Liver (tissue), 9 donors: ENCODE data around the gene KDM6A. TPM values are rescaled to one million over a fixed set of nuclear protein-coding genes. Genes with fewer than 3 reads are reported as not detected.
A peak's percentile ranks its signal among the peaks of the same experiment; 100 is the strongest.
"Not testable (repeated sequence)": the region's sequence is repeated elsewhere in the genome, so short reads cannot be mapped to it uniquely, and the experiment has no call there.

Source experiments
- DNase-seq: peaks from one replicate; pipeline ENCODE4 v3.0.0-alpha.2; 2017; ENCODE audit warnings: low spot score
- H3K27ac ChIP-seq, 2 donors: one replicate each; pipeline ENCODE4 v1.7.0; 2013; ENCODE audit warnings: inconsistent platforms in 2 of 2, low read length in 2 of 2, control low read depth in 1 of 2, low read depth in 1 of 2, mild to moderate bottlenecking in 1 of 2
- H3K27me3 ChIP-seq, 4 donors: one replicate each; pipeline versions ENCODE4 v1.6.1 to v1.7.0; 2013; ENCODE audit warnings: low read length in 3 of 4, inconsistent platforms in 1 of 4, mild to moderate bottlenecking in 1 of 4, moderate library complexity in 1 of 4; ENCODE audit not compliant: control insufficient read depth in 4 of 4, insufficient read depth in 4 of 4
- H3K36me3 ChIP-seq, 4 donors: one replicate each; pipeline versions ENCODE4 v1.6.1 to v1.7.0; 2013; ENCODE audit warnings: low read length in 3 of 4, mild to moderate bottlenecking in 3 of 4, low read depth in 1 of 4, moderate library complexity in 1 of 4; ENCODE audit not compliant: control insufficient read depth in 4 of 4, insufficient read depth in 3 of 4
- H3K4me1 ChIP-seq, 4 donors: one replicate each; pipeline versions ENCODE4 v1.6.1 to v1.7.0; 2013; ENCODE audit warnings: low read length in 3 of 4, mild to moderate bottlenecking in 3 of 4, moderate library complexity in 1 of 4; ENCODE audit not compliant: control insufficient read depth in 4 of 4, insufficient read depth in 4 of 4
- H3K4me3 ChIP-seq, 3 donors: one replicate each; pipeline versions ENCODE4 v1.6.1 to v1.7.0; 2013; ENCODE audit warnings: low read length in 3 of 3, control low read depth in 1 of 3, low read depth in 1 of 3, mild to moderate bottlenecking in 1 of 3
- H3K9ac ChIP-seq, 2 donors: one replicate each; pipeline ENCODE4 v1.7.0; 2013; ENCODE audit warnings: low read length in 2 of 2, mild to moderate bottlenecking in 2 of 2, moderate library complexity in 2 of 2, control low read depth in 1 of 2, low read depth in 1 of 2
- H3K9me3 ChIP-seq, 4 donors: one replicate each; pipeline versions ENCODE4 v1.6.1 to v1.7.0; 2013; ENCODE audit warnings: low read length in 3 of 4; ENCODE audit not compliant: control insufficient read depth in 4 of 4
- ATF3 ChIP-seq: IDR thresholded peaks from 2 replicates; pipeline ENCODE4 v1.6.1; 2016; ENCODE audit warnings: antibody characterized with exemption
- FOXA1 ChIP-seq: IDR thresholded peaks from 2 replicates; pipeline ENCODE4 v1.6.1; 2016; ENCODE audit warnings: antibody characterized with exemption
- GABPA ChIP-seq, 2 donors: IDR thresholded peaks in 1 of 2; conservative IDR thresholded peaks in 1 of 2; 2 replicates each; pipeline ENCODE4 v1.6.1; 2016; ENCODE audit warnings: antibody characterized with exemption in 2 of 2, mild to moderate bottlenecking in 1 of 2, moderate library complexity in 1 of 2
- JUND ChIP-seq, 2 donors: IDR thresholded peaks; 2 replicates each; pipeline ENCODE4 v1.6.1; 2016; ENCODE audit warnings: antibody characterized with exemption in 2 of 2
- NR2F2 ChIP-seq: IDR thresholded peaks from 2 replicates; pipeline ENCODE4 v1.6.1; 2016; ENCODE audit warnings: antibody characterized with exemption
- RAD21 ChIP-seq, 2 donors: IDR thresholded peaks; 2 replicates each; pipeline ENCODE4 v1.6.1; 2016; ENCODE audit warnings: antibody characterized with exemption in 2 of 2, mild to moderate bottlenecking in 2 of 2
- TAF1 ChIP-seq: conservative IDR thresholded peaks from 2 replicates; pipeline ENCODE4 v1.6.1; 2016; ENCODE audit warnings: antibody characterized with exemption, mild to moderate bottlenecking
- YY1 ChIP-seq: IDR thresholded peaks from 2 replicates; pipeline ENCODE4 v1.6.1; 2016; ENCODE audit warnings: antibody characterized with exemption, mild to moderate bottlenecking
- WGBS: extraction: QIAGEN DNeasy Blood & Tissue Kit; methylation state at CpG from one replicate; pipeline ENCODE4 v1.1.7; 2013; 5-methylcytosine and 5-hydroxymethylcytosine counted together
- polyA plus RNA-seq, 2 donors: library from polyadenylated mRNA; stranded (reverse) in 1 of 2; unstranded in 1 of 2; fragments of 200-250 nt in 1 of 2; fragments of >200 nt in 1 of 2; fragmentation: Nextera tagmentation in 1 of 2; extraction: Ambion mirVana in 1 of 2; gene quantifications; one replicate each; pipeline versions ENCODE4 v1.2.1 to v1.2.3, GENCODE V29; 2013 to 2015
- total RNA-seq, 2 donors: library from RNA; depleted of rRNA; stranded (reverse); fragments of >200 nt; gene quantifications; one replicate each; pipeline ENCODE4 v1.2.3, GENCODE V29; 2014
- TF ChIP-seq, protein P1 (sequence below): fragments of 150-350 bp; IDR thresholded peaks from 2 replicates; pipeline ENCODE4 v1.5.1; 2017; ENCODE audit warnings: improper control_type of control experiment, low read depth, low read length; ENCODE audit not compliant: missing input control
- TF ChIP-seq, protein P2 (sequence below): IDR thresholded peaks from 2 replicates; pipeline ENCODE4 v1.6.1; 2016; ENCODE audit warnings: antibody characterized with exemption
- donor health status: healthy.
- donor health status: healthy.
- donor health status: healthy.
- donor health status: healthy.
- donor health status: healthy.

KDM6A gene
- total and polyA plus RNA-seq, 4 donors = 5.3 to 30.2 (median 18.2) TPM

DNA sequence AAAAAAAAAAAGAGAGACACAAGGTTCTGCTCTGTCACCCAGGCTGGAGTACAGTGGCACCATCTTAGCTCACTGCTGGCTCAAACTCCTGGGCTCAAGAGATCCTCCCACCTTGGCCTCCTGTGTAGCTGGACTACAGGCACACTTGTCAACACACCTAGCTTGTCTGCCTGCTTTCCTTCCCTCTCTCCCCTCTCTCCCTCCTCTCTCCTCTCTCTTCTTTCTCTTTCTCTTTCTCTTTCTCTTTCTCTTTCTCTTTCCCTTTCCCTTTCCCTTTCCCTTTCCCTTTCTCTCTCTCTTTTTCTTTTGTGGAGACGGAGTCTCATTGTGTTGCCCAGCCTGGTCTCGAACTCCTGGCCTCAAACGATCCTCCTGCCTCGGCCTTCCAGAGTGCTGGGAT, 195.6 kb downstream of the KDM6A start:
- WGBS = 83% methylated on average over 4 of the region's 4 CpGs

DNA sequence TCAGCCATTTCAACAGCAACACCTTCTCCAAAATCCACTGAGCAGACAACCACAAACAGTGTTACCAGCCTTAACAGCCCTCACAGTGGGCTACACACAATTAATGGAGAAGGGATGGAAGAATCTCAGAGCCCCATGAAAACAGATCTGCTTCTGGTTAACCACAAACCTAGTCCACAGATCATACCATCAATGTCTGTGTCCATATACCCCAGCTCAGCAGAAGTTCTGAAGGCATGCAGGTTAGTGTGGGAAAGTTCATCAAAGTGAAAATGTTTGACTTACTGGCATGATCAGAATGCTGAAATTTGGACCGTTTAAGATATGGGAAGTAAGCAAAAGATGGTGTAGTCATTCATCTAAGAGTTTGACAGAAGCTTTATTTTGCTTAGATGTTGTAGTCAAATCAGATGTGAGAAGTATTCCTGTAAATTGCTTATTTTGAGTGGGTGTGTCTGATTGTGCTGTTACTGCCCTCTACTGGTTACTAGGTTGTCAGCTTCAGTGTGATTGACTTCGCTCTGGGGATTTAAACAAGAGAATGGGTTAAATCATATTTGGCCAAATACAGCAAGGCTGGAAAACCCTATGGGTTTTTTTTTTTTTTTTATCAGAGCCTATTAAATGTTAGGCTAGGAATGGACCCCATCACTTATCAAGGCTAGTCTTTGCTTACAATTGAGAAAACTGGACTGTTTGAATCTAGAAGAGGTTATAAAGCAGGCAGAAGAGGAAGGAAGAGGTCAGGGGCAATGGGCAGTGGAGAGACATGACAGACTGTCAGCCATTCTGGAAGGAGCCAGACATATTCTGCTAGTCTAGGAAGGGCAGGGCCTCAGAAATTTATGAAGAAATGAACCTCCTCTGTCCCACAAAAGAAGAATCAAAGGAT, 197.4 kb downstream of the KDM6A start:
- no peak for DNase-seq
- H3K36me3 ChIP-seq = peaks cover 0 to 12% (median 5%) of the 10 kb centered on the region in 4 donors
- H3K27ac ChIP-seq = no peak overlapping the region
- H3K27me3 ChIP-seq = no peaks in the 10 kb centered on the region
- peaks cover 0 to 9% (median 3%) of the 10 kb centered on the region in 4 donors for H3K4me1 ChIP-seq
- H3K9ac ChIP-seq = no peak overlapping the region
- TF ChIP-seq RAD21 (IDR thresholded peaks at IDR 0.05) (peak; percentile 72 to 85), YY1 (no peak), NR2F2 (no peak)
- TF ChIP-seq, protein P1, sequence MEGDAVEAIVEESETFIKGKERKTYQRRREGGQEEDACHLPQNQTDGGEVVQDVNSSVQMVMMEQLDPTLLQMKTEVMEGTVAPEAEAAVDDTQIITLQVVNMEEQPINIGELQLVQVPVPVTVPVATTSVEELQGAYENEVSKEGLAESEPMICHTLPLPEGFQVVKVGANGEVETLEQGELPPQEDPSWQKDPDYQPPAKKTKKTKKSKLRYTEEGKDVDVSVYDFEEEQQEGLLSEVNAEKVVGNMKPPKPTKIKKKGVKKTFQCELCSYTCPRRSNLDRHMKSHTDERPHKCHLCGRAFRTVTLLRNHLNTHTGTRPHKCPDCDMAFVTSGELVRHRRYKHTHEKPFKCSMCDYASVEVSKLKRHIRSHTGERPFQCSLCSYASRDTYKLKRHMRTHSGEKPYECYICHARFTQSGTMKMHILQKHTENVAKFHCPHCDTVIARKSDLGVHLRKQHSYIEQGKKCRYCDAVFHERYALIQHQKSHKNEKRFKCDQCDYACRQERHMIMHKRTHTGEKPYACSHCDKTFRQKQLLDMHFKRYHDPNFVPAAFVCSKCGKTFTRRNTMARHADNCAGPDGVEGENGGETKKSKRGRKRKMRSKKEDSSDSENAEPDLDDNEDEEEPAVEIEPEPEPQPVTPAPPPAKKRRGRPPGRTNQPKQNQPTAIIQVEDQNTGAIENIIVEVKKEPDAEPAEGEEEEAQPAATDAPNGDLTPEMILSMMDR = peak; percentile 54
- 26% methylated on average over 2 of the region's 2 CpGs for WGBS
- H3K9me3 ChIP-seq = no peaks in the 10 kb centered on the region
- no peak overlapping the region for H3K4me3 ChIP-seq

More for the DNA sequence above, 195.6 kb downstream of the KDM6A start:
- no peak for DNase-seq
- Histone ChIP-seq H3K9me3 (no peaks in the 10 kb centered on the region), H3K4me3 (no peak overlapping the region), H3K4me1 (peaks cover 0 to 9% (median 3%) of the 10 kb centered on the region in 4 donors), H3K9ac (no peak overlapping the region), H3K27me3 (no peaks in the 10 kb centered on the region), H3K27ac (peak overlapping the region in 1 of 2 donors; percentile 37), H3K36me3 (peaks cover 0 to 21% (median 12%) of the 10 kb centered on the region in 4 donors)
- TF ChIP-seq NR2F2 (no peak), JUND (IDR thresholded peaks at IDR 0.05) (no peak), GABPA (IDR thresholded peaks at IDR 0.05 in 1 of 2, conservative IDR thresholded peaks at IDR 0.05 in 1 of 2) (no peak), TAF1 (no peak), FOXA1 (no peak), ATF3 (no peak)
- TF ChIP-seq, protein P2, sequence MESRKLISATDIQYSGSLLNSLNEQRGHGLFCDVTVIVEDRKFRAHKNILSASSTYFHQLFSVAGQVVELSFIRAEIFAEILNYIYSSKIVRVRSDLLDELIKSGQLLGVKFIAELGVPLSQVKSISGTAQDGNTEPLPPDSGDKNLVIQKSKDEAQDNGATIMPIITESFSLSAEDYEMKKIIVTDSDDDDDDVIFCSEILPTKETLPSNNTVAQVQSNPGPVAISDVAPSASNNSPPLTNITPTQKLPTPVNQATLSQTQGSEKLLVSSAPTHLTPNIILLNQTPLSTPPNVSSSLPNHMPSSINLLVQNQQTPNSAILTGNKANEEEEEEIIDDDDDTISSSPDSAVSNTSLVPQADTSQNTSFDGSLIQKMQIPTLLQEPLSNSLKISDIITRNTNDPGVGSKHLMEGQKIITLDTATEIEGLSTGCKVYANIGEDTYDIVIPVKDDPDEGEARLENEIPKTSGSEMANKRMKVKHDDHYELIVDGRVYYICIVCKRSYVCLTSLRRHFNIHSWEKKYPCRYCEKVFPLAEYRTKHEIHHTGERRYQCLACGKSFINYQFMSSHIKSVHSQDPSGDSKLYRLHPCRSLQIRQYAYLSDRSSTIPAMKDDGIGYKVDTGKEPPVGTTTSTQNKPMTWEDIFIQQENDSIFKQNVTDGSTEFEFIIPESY = no peak

GRCh38 chrX:45073011-45073410, 200.0 kb downstream of the KDM6A start:
- not testable (repeated sequence) for H3K4me1 ChIP-seq, H3K27me3 ChIP-seq, H3K9me3 ChIP-seq, H3K9ac ChIP-seq, H3K27ac ChIP-seq, H3K4me3 ChIP-seq, DNase-seq
- WGBS = 98% methylated on average over 4 of the region's 4 CpGs
- peaks cover 0 to 11% (median 4%) of the 10 kb centered on the region in 4 donors for H3K36me3 ChIP-seq
